HepG2 (cell line): ENCODE data around the gene RARA. TPM values are rescaled to one million over a fixed set of nuclear protein-coding genes. Genes with fewer than 3 reads are reported as not detected.
A peak's percentile ranks its signal among the peaks of the same experiment; 100 is the strongest.

Source experiments
- ARID3A ChIP-seq: IDR thresholded peaks from 2 replicates; pipeline ENCODE4 v1.6.1; 2012; ENCODE audit warnings: low read depth, low read length, improper control_type of control experiment
- ATF4 ChIP-seq, 2 experiments: fragments of 450-650 bp in 1 of 2; sonication (generic) in 1 of 2; formaldehyde crosslinking; IDR thresholded peaks; 2 replicates each; pipeline versions ENCODE4 v1.5.0 to v1.8.0; 2020 to 2022; ENCODE audit warnings: mild to moderate bottlenecking in 1 of 2, missing genetic modification reagents in 1 of 2
- BCL6 ChIP-seq: IDR thresholded peaks from 2 replicates; pipeline ENCODE4 v1.6.1; 2016; ENCODE audit warnings: missing genetic modification reagents, missing compliant biosample characterization
- CBX5 ChIP-seq: sonication (generic); formaldehyde crosslinking; IDR thresholded peaks from 2 replicates; pipeline ENCODE4 v1.4.0; 2020; ENCODE audit warnings: missing genetic modification reagents, borderline replicate concordance
- EZH2 ChIP-seq: conservative IDR thresholded peaks from 2 replicates; pipeline ENCODE4 v1.6.1; 2012; ENCODE audit warnings: mild to moderate bottlenecking, low read depth, low read length, moderate library complexity
- HOMEZ ChIP-seq: IDR thresholded peaks from 2 replicates; pipeline ENCODE4 v1.6.1; 2016; ENCODE audit warnings: low read depth
- JUN ChIP-seq: sonication (generic); formaldehyde crosslinking; IDR thresholded peaks from 2 replicates; pipeline ENCODE4 v1.4.0; 2020; ENCODE audit warnings: mild to moderate bottlenecking, missing genetic modification reagents
- KLF12 ChIP-seq: sonication (generic); formaldehyde crosslinking; IDR thresholded peaks from 2 replicates; pipeline ENCODE4 v1.4.0; 2020; ENCODE audit warnings: missing genetic modification reagents, borderline replicate concordance
- MEF2D ChIP-seq: sonication (generic); formaldehyde crosslinking; IDR thresholded peaks from 2 replicates; pipeline ENCODE4 v1.5.1; 2020; ENCODE audit warnings: mild to moderate bottlenecking, missing genetic modification reagents
- MZF1 ChIP-seq: sonication (generic); formaldehyde crosslinking; IDR thresholded peaks from 2 replicates; pipeline ENCODE4 v1.8.1; 2023; ENCODE audit warnings: mild to moderate bottlenecking, missing genetic modification reagents, borderline replicate concordance
- PAX8 ChIP-seq: sonication (generic); formaldehyde crosslinking; IDR thresholded peaks from 2 replicates; pipeline ENCODE4 v1.8.0; 2022; ENCODE audit warnings: mild to moderate bottlenecking, missing genetic modification reagents, borderline replicate concordance
- SAFB2 ChIP-seq: sonication (generic); formaldehyde crosslinking; IDR thresholded peaks from 2 replicates; pipeline ENCODE4 v1.5.1; 2020; ENCODE audit warnings: missing genetic modification reagents, low read depth, mild to moderate bottlenecking, borderline replicate concordance
- SMAD9 ChIP-seq: sonication (generic); formaldehyde crosslinking; IDR thresholded peaks from 2 replicates; pipeline ENCODE4 v1.5.1; 2020; ENCODE audit warnings: mild to moderate bottlenecking, missing genetic modification reagents
- ZBTB3 ChIP-seq: sonication (generic); formaldehyde crosslinking; IDR thresholded peaks from 2 replicates; pipeline ENCODE4 v1.4.0; 2020; ENCODE audit warnings: low read depth, mild to moderate bottlenecking, moderate library complexity, missing genetic modification reagents, borderline replicate concordance
- ZMYM2 ChIP-seq: sonication (generic); formaldehyde crosslinking; IDR thresholded peaks from 2 replicates; pipeline ENCODE4 v1.8.0; 2022; ENCODE audit warnings: mild to moderate bottlenecking, missing genetic modification reagents
- ZNF414 ChIP-seq: sonication (generic); formaldehyde crosslinking; IDR thresholded peaks from 2 replicates; pipeline ENCODE4 v1.5.0; 2020; ENCODE audit warnings: missing genetic modification reagents
- ZSCAN22 ChIP-seq: sonication (generic); formaldehyde crosslinking; IDR thresholded peaks from 2 replicates; pipeline ENCODE4 v1.4.0; 2020; ENCODE audit warnings: mild to moderate bottlenecking, missing genetic modification reagents
- ZSCAN9 ChIP-seq: IDR thresholded peaks from 2 replicates; pipeline ENCODE4 v1.6.1; 2016; ENCODE audit warnings: borderline replicate concordance
- polyA plus RNA-seq, 8 experiments: library from polyadenylated mRNA; depleted of rRNA in 3 of 8; stranded (reverse) in 7 of 8; unstranded in 1 of 8; fragments of >200 nt; fragmentation: Illumina TruSeq in 4 of 8; extraction: Trizol in 4 of 8; gene quantifications; 2 replicates each; pipeline versions ENCODE4 v1.2.1 to v1.2.3, GENCODE V29; 2011 to 2016; ENCODE audit warnings: low read depth in 4 of 8, missing spikeins in 1 of 8, mixed read lengths in 1 of 8; ENCODE audit not compliant: insufficient read depth in 1 of 8
- total RNA-seq, 5 experiments: library from RNA; depleted of rRNA; stranded (reverse); fragments of >200 nt; fragmentation: Illumina TruSeq; extraction: Trizol; gene quantifications; 2 replicates each; pipeline ENCODE4 v1.2.3, GENCODE V29; 2016; ENCODE audit warnings: low read depth in 1 of 5
- TF ChIP-seq, protein P1 (sequence below): sonication (generic); formaldehyde crosslinking; IDR thresholded peaks from 2 replicates; pipeline ENCODE4 v1.9.0; 2022; ENCODE audit warnings: low read depth, missing genetic modification reagents
- TF ChIP-seq, protein P2 (sequence below), 2 experiments: sonication (generic) in 1 of 2; formaldehyde crosslinking in 1 of 2; IDR thresholded peaks; 2 replicates each; pipeline versions ENCODE4 v1.5.1 to v1.6.1; 2011 to 2020; ENCODE audit warnings: borderline replicate concordance in 1 of 2, low read depth in 1 of 2, low read length in 1 of 2, mild to moderate bottlenecking in 1 of 2, missing genetic modification reagents in 1 of 2, moderate library complexity in 1 of 2

Gene RARA
- total and polyA plus RNA-seq, 2 of the 13 experiments (the other 11 are each of a cell fraction or from before 2014, with no cell fraction given): 6.4 to 8.6 TPM

- TF ChIP-seq HOMEZ (CRISPR knock-in tag): peak; percentile 55; the same call in 1 of the 2 replicates
- TF ChIP-seq CBX5 (CRISPR knock-in tag): peak; percentile 83
- TF ChIP-seq ZMYM2 (CRISPR knock-in tag): 0 out of 2 replicates have a peak, but pooled peaks have one; percentile 63
- TF ChIP-seq ATF4 (CRISPR knock-in tag; IDR thresholded peaks at IDR 0.05): peak in 1 of 2 experiments; percentile 75; a peak in 2 of 4 replicates
- TF ChIP-seq BCL6 (CRISPR knock-in tag): peak; percentile 75
- TF ChIP-seq, protein P1, sequence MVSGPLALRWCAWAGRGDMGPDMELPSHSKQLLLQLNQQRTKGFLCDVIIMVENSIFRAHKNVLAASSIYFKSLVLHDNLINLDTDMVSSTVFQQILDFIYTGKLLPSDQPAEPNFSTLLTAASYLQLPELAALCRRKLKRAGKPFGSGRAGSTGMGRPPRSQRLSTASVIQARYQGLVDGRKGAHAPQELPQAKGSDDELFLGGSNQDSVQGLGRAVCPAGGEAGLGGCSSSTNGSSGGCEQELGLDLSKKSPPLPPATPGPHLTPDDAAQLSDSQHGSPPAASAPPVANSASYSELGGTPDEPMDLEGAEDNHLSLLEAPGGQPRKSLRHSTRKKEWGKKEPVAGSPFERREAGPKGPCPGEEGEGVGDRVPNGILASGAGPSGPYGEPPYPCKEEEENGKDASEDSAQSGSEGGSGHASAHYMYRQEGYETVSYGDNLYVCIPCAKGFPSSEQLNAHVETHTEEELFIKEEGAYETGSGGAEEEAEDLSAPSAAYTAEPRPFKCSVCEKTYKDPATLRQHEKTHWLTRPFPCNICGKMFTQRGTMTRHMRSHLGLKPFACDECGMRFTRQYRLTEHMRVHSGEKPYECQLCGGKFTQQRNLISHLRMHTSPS (CRISPR knock-in tag): peak; percentile 71; the same call in 1 of the 2 replicates
- peak; percentile 90 for TF ChIP-seq ZSCAN9
- peak; percentile 27; the same call in 1 of the 2 replicates for TF ChIP-seq ZBTB3 (CRISPR knock-in tag)
- TF ChIP-seq, protein P2, sequence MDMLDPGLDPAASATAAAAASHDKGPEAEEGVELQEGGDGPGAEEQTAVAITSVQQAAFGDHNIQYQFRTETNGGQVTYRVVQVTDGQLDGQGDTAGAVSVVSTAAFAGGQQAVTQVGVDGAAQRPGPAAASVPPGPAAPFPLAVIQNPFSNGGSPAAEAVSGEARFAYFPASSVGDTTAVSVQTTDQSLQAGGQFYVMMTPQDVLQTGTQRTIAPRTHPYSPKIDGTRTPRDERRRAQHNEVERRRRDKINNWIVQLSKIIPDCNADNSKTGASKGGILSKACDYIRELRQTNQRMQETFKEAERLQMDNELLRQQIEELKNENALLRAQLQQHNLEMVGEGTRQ (IDR thresholded peaks at IDR 0.05; ENCODE audit: low read depth, low read length): no peak; the same call in 1 of the 2 replicates
- TF ChIP-seq, protein P2 (CRISPR knock-in tag; IDR thresholded peaks at IDR 0.05; ENCODE audit: borderline replicate concordance): no peak
- peak; percentile 85; the same call in 1 of the 2 replicates for TF ChIP-seq KLF12 (CRISPR knock-in tag)
- peak; percentile 92 for TF ChIP-seq ZNF414 (CRISPR knock-in tag)
- no peak for TF ChIP-seq EZH2
- TF ChIP-seq ARID3A: 0 out of 2 replicates have a peak, but pooled peaks have one; percentile 29
- no peak; the same call in 1 of the 2 replicates for TF ChIP-seq SMAD9
- no peak for TF ChIP-seq PAX8 (CRISPR knock-in tag)
- peak; percentile 52; the same call in 1 of the 2 replicates for TF ChIP-seq ZSCAN22 (CRISPR knock-in tag)
- no peak for TF ChIP-seq JUN (CRISPR knock-in tag)
- 0 out of 2 replicates have a peak, but pooled peaks have one; percentile 37 for TF ChIP-seq MEF2D
- TF ChIP-seq SAFB2: no peak
- no peak for TF ChIP-seq MZF1 (CRISPR knock-in tag)
Measured at GRCh38 chr17:40362696-40363110, 53.7 kb downstream of the RARA start (continued).
